GM18505 (cell line): ENCODE measurements around the gene RILPL2.
"Not testable (repeated sequence)": the region's sequence is repeated elsewhere in the genome, so short reads cannot be mapped to it uniquely, and the experiment has no call there.

Source experiments
- ATAC-seq: cut with Tn5 transposase; IDR thresholded peaks from one replicate; pipeline ENCODE4 v1.9.1; 2021; ENCODE audit not compliant: unreplicated experiment
- POLR2A ChIP-seq: IDR thresholded peaks from 4 replicates; pipeline ENCODE4 v1.6.1; 2011; ENCODE audit warnings: borderline replicate concordance; ENCODE audit not compliant: insufficient read depth, insufficient read length; ENCODE audit errors: extremely low read depth

The RILPL2 gene

GRCh38 chr12:123436017-123436964, at the start of gene RILPL2:
RILPL2 (minus strand) TSS chr12:123436684; CDS start chr12:123436420, 264 bp downstream.
- TF ChIP-seq POLR2A, result peak; percentile 73
- ATAC-seq, result peak; percentile 64

- no peak for ATAC-seq
- TF ChIP-seq POLR2A, result no peak
Measured at GRCh38 chr12:123485756-123486155, 49.3 kb upstream of the RILPL2 start.

GRCh38 chr12:123483602-123484248, 47.2 kb upstream of the RILPL2 start:
- ATAC-seq, result no peak
- TF ChIP-seq POLR2A, result no peak

GRCh38 chr12:123482876-123483275, 46.4 kb upstream of the RILPL2 start:
- no peak for ATAC-seq
- no peak for TF ChIP-seq POLR2A

- ATAC-seq, result not testable (repeated sequence)
Measured at GRCh38 chr12:123481251-123481650, 44.8 kb upstream of the RILPL2 start.

GRCh38 chr12:123479442-123480180, 43.1 kb upstream of the RILPL2 start:
- TF ChIP-seq POLR2A, result no peak
- ATAC-seq, result no peak

- no peak for ATAC-seq
- no peak for TF ChIP-seq POLR2A
Measured at GRCh38 chr12:123478762-123479161, 42.3 kb upstream of the RILPL2 start.

- no peak for TF ChIP-seq POLR2A
- no peak for ATAC-seq
Measured at GRCh38 chr12:123478069-123478468, 41.6 kb upstream of the RILPL2 start.

GRCh38 chr12:123475246-123475703, 38.8 kb upstream of the RILPL2 start:
- TF ChIP-seq POLR2A, result no peak
- ATAC-seq, result no peak

GRCh38 chr12:123474485-123475245, 38.2 kb upstream of the RILPL2 start:
- ATAC-seq, result no peak
- TF ChIP-seq POLR2A, result no peak

- no peak for ATAC-seq
- no peak for TF ChIP-seq POLR2A
Measured at GRCh38 chr12:123472438-123472849, 36.0 kb upstream of the RILPL2 start.

- no peak for TF ChIP-seq POLR2A
- no peak for ATAC-seq
Measured at GRCh38 chr12:123471374-123472068, 35.0 kb upstream of the RILPL2 start.
